GM04503 (cell line): ENCODE results near the gene LIN7C.
"Not testable (repeated sequence)": the region's sequence is repeated elsewhere in the genome, so short reads cannot be mapped to it uniquely, and the experiment has no call there.

Source experiments
- DNase-seq: peaks from one replicate; pipeline ENCODE4 v3.0.0-alpha.2; 2012; ENCODE audit warnings: low read depth

LIN7C gene

GRCh38 chr11:27506200-27507182 is at the start of gene LIN7C:
Gene LIN7C, minus strand, starts transcription at chr11:27506769. Its CDS starts 17 bp downstream, at chr11:27506752.
- peak; percentile 67 for DNase-seq

GRCh38 chr11:27555264-27555663 is 48.7 kb upstream of the LIN7C start:
- no peak for DNase-seq

GRCh38 chr11:27553186-27553585 is 46.6 kb upstream of the LIN7C start:
- DNase-seq = no peak

GRCh38 chr11:27552341-27552740 is 45.8 kb upstream of the LIN7C start:
- DNase-seq = no peak

- DNase-seq = no peak
These were observed 44.6 kb upstream of the LIN7C start for GRCh38 chr11:27551127-27551526.

GRCh38 chr11:27545946-27546345 is 39.4 kb upstream of the LIN7C start:
- DNase-seq = no peak

- DNase-seq = no peak
These were observed 38.5 kb upstream of the LIN7C start for GRCh38 chr11:27545035-27545434.

- no peak for DNase-seq
These were observed 35.2 kb upstream of the LIN7C start for GRCh38 chr11:27541790-27542189.

- DNase-seq = no peak
These were observed 33.5 kb upstream of the LIN7C start for GRCh38 chr11:27540051-27540450.

- DNase-seq = no peak
These were observed 28.5 kb upstream of the LIN7C start for GRCh38 chr11:27535103-27535502.

- no peak for DNase-seq
These were observed 26.2 kb upstream of the LIN7C start for GRCh38 chr11:27532652-27533325.

GRCh38 chr11:27528712-27529111 is 22.1 kb upstream of the LIN7C start:
- DNase-seq = no peak

- DNase-seq = no peak
These were observed 20.0 kb upstream of the LIN7C start for GRCh38 chr11:27526535-27526934.

- DNase-seq = no peak
These were observed 19.4 kb upstream of the LIN7C start for GRCh38 chr11:27525824-27526516.

GRCh38 chr11:27524155-27524554 is 17.6 kb upstream of the LIN7C start:
- DNase-seq = peak; percentile 22

GRCh38 chr11:27520226-27520625 is 13.7 kb upstream of the LIN7C start:
- DNase-seq = no peak

GRCh38 chr11:27518518-27518917 is 11.9 kb upstream of the LIN7C start:
- DNase-seq = no peak

GRCh38 chr11:27517490-27517889 is 10.9 kb upstream of the LIN7C start:
- DNase-seq = not testable (repeated sequence)

- peak; percentile 54 for DNase-seq
These were observed 8.0 kb upstream of the LIN7C start for GRCh38 chr11:27514558-27514957.

GRCh38 chr11:27514076-27514475 is 7.5 kb upstream of the LIN7C start:
- no peak for DNase-seq

GRCh38 chr11:27513389-27513788 is 6.8 kb upstream of the LIN7C start:
- no peak for DNase-seq

GRCh38 chr11:27512238-27512637 is 5.7 kb upstream of the LIN7C start:
- no peak for DNase-seq

GRCh38 chr11:27509908-27510307 is 3.3 kb upstream of the LIN7C start:
- DNase-seq = no peak
